ENCODE results near the gene METTL4. TPM values are rescaled to one million over a fixed set of nuclear protein-coding genes. Genes with fewer than 3 reads are reported as not detected.

Gene METTL4
- total and polyA plus RNA-seq, 9 of the 15 experiments (the other 6 are each of a cell fraction or from before 2014, with no cell fraction given): 7.9 to 32.8 (median 22.1) TPM

DNA sequence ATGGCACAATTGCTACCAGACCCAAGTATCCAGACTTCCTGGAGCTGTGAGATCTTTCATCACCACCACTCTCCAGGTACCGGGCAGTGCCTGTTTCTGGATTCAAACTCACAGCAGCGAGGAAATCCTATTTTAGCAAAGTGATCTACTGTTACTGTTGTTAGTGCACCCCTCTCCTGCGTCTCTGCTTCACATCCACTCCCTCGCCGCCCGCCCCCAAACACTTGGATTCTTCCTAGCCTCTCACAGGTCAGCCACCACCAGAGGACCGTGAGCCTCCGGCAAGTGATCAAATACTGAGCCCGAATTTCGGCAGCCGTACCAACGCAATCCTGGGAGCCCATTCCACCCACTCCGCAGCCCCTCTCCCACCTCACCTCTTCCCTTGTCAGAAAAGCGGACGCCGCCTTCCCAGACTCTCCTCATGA, 519 bp downstream of the METTL4 start (continued):
- TF ChIP-seq DACH1 (IDR thresholded peaks at IDR 0.05; ENCODE audit: partially characterized antibody) (no peak), ZC3H8 (IDR thresholded peaks at IDR 0.05) (0 out of 2 replicates have a peak, but pooled peaks have one; percentile 50), MAFK (IDR thresholded peaks at IDR 0.05; ENCODE audit: low read length) (no peak), ZNF146 (CRISPR knock-in tag; IDR thresholded peaks at IDR 0.05; ENCODE audit: unreplicated experiment) (no peak), SRSF3 (IDR thresholded peaks at IDR 0.05; ENCODE audit: insufficient read depth, low read length) (0 out of 2 replicates have a peak, but pooled peaks have one; percentile 59), EP300 (IDR thresholded peaks at IDR 0.05; ENCODE audit: low read length) (no peak), PCBP1 (IDR thresholded peaks at IDR 0.05; ENCODE audit: low read depth, low read length, poor library complexity, severe bottlenecking) (no peak), C11orf30 (IDR thresholded peaks at IDR 0.05; ENCODE audit: low read depth) (no peak), NFE2 (IDR thresholded peaks at IDR 0.05; ENCODE audit: low read depth) (no peak), ARID1B (IDR thresholded peaks at IDR 0.05) (0 out of 2 replicates have a peak, but pooled peaks have one; percentile 22), RBM39 (optimal IDR thresholded peaks at IDR 0.05; ENCODE audit: low read depth, low read length) (no peak), JUNB (CRISPR knock-in tag; conservative IDR thresholded peaks at IDR 0.05) (no peak), MCM7 (IDR thresholded peaks at IDR 0.05) (no peak), MEF2D (tag; conservative IDR thresholded peaks at IDR 0.05; ENCODE audit: low read depth) (0 out of 2 replicates have a peak, but pooled peaks have one; percentile 25), SMARCA4 (IDR thresholded peaks at IDR 0.05) (peak; percentile 70; the same call in 1 of the 2 replicates), RHOXF2B (CRISPR knock-in tag; conservative IDR thresholded peaks at IDR 0.05) (no peak), FOS (IDR thresholded peaks at IDR 0.05; ENCODE audit: extremely low read depth, insufficient read length) (no peak)
- TF ChIP-seq, protein P1, sequence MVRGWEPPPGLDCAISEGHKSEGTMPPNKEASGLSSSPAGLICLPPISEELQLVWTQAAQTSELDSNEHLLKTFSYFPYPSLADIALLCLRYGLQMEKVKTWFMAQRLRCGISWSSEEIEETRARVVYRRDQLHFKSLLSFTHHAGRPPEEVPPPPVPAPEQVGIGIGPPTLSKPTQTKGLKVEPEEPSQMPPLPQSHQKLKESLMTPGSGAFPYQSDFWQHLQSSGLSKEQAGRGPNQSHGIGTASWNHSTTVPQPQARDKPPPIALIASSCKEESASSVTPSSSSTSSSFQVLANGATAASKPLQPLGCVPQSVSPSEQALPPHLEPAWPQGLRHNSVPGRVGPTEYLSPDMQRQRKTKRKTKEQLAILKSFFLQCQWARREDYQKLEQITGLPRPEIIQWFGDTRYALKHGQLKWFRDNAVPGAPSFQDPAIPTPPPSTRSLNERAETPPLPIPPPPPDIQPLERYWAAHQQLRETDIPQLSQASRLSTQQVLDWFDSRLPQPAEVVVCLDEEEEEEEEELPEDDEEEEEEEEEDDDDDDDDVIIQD (CRISPR knock-in tag; IDR thresholded peaks at IDR 0.05): no peak
- TF ChIP-seq, protein P2, sequence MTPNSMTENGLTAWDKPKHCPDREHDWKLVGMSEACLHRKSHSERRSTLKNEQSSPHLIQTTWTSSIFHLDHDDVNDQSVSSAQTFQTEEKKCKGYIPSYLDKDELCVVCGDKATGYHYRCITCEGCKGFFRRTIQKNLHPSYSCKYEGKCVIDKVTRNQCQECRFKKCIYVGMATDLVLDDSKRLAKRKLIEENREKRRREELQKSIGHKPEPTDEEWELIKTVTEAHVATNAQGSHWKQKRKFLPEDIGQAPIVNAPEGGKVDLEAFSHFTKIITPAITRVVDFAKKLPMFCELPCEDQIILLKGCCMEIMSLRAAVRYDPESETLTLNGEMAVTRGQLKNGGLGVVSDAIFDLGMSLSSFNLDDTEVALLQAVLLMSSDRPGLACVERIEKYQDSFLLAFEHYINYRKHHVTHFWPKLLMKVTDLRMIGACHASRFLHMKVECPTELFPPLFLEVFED (CRISPR knock-in tag; conservative IDR thresholded peaks at IDR 0.05): 0 out of 2 replicates have a peak, but pooled peaks have one; percentile 71
- TF ChIP-seq, protein P3, sequence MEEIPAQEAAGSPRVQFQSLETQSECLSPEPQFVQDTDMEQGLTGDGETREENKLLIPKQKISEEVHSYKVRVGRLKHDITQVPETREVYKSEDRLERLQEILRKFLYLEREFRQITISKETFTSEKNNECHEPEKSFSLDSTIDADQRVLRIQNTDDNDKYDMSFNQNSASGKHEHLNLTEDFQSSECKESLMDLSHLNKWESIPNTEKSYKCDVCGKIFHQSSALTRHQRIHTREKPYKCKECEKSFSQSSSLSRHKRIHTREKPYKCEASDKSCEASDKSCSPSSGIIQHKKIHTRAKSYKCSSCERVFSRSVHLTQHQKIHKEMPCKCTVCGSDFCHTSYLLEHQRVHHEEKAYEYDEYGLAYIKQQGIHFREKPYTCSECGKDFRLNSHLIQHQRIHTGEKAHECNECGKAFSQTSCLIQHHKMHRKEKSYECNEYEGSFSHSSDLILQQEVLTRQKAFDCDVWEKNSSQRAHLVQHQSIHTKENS (CRISPR knock-in tag; IDR thresholded peaks at IDR 0.05): no peak
- TF ChIP-seq, protein P4, sequence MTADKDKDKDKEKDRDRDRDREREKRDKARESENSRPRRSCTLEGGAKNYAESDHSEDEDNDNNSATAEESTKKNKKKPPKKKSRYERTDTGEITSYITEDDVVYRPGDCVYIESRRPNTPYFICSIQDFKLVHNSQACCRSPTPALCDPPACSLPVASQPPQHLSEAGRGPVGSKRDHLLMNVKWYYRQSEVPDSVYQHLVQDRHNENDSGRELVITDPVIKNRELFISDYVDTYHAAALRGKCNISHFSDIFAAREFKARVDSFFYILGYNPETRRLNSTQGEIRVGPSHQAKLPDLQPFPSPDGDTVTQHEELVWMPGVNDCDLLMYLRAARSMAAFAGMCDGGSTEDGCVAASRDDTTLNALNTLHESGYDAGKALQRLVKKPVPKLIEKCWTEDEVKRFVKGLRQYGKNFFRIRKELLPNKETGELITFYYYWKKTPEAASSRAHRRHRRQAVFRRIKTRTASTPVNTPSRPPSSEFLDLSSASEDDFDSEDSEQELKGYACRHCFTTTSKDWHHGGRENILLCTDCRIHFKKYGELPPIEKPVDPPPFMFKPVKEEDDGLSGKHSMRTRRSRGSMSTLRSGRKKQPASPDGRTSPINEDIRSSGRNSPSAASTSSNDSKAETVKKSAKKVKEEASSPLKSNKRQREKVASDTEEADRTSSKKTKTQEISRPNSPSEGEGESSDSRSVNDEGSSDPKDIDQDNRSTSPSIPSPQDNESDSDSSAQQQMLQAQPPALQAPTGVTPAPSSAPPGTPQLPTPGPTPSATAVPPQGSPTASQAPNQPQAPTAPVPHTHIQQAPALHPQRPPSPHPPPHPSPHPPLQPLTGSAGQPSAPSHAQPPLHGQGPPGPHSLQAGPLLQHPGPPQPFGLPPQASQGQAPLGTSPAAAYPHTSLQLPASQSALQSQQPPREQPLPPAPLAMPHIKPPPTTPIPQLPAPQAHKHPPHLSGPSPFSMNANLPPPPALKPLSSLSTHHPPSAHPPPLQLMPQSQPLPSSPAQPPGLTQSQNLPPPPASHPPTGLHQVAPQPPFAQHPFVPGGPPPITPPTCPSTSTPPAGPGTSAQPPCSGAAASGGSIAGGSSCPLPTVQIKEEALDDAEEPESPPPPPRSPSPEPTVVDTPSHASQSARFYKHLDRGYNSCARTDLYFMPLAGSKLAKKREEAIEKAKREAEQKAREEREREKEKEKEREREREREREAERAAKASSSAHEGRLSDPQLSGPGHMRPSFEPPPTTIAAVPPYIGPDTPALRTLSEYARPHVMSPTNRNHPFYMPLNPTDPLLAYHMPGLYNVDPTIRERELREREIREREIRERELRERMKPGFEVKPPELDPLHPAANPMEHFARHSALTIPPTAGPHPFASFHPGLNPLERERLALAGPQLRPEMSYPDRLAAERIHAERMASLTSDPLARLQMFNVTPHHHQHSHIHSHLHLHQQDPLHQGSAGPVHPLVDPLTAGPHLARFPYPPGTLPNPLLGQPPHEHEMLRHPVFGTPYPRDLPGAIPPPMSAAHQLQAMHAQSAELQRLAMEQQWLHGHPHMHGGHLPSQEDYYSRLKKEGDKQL (CRISPR knock-in tag; IDR thresholded peaks at IDR 0.05; ENCODE audit: borderline replicate concordance): no peak

All from K562 (cell line).